ENCODE measurements around the gene CNPPD1.
A peak's percentile ranks its signal among the peaks of the same experiment; 100 is the strongest.

CNPPD1 gene

GRCh38 chr2:219176818-219177551 lies at the start of gene CNPPD1:
CNPPD1 (minus strand) TSS chr2:219176925; CDS start chr2:219176828, 97 bp downstream.
- DNase-seq (ENCODE audit: low spot score) = peak; percentile 86

- no peak for DNase-seq (ENCODE audit: low spot score)
Measured at GRCh38 chr2:219225350-219225749, 48.6 kb upstream of the CNPPD1 start.

GRCh38 chr2:219223831-219224610 lies 47.3 kb upstream of the CNPPD1 start:
- no peak for DNase-seq (ENCODE audit: low spot score)

- no peak for DNase-seq (ENCODE audit: low spot score)
Measured at GRCh38 chr2:219221957-219222518, 45.3 kb upstream of the CNPPD1 start.

- no peak for DNase-seq (ENCODE audit: low spot score)
Measured at GRCh38 chr2:219220652-219221402, 44.1 kb upstream of the CNPPD1 start.

- no peak for DNase-seq (ENCODE audit: low spot score)
Measured at GRCh38 chr2:219219784-219220532, 43.2 kb upstream of the CNPPD1 start.

- DNase-seq (ENCODE audit: low spot score) = peak; percentile 87
Measured at GRCh38 chr2:219218732-219219701, 42.3 kb upstream of the CNPPD1 start, which contains the start of gene ABCB6. ABCB6 (minus strand) TSS chr2:219218958; CDS start chr2:219218673, 285 bp downstream.

GRCh38 chr2:219218217-219218731 lies 41.5 kb upstream of the CNPPD1 start:
- no peak for DNase-seq (ENCODE audit: low spot score)

GRCh38 chr2:219216535-219216915 lies 39.8 kb upstream of the CNPPD1 start:
- no peak for DNase-seq (ENCODE audit: low spot score)

GRCh38 chr2:219215871-219216534 lies 39.3 kb upstream of the CNPPD1 start:
- DNase-seq (ENCODE audit: low spot score) = no peak

GRCh38 chr2:219214786-219215185 lies 38.1 kb upstream of the CNPPD1 start:
- no peak for DNase-seq (ENCODE audit: low spot score)

GRCh38 chr2:219214141-219214540 lies 37.4 kb upstream of the CNPPD1 start:
- DNase-seq (ENCODE audit: low spot score) = no peak

GRCh38 chr2:219213486-219214071 lies 36.9 kb upstream of the CNPPD1 start:
- no peak for DNase-seq (ENCODE audit: low spot score)

- DNase-seq (ENCODE audit: low spot score) = no peak
Measured at GRCh38 chr2:219213026-219213415, 36.3 kb upstream of the CNPPD1 start.

GRCh38 chr2:219210886-219211362 lies 34.2 kb upstream of the CNPPD1 start:
- DNase-seq (ENCODE audit: low spot score) = no peak

GRCh38 chr2:219210196-219210885 lies 33.6 kb upstream of the CNPPD1 start:
- no peak for DNase-seq (ENCODE audit: low spot score)

- DNase-seq (ENCODE audit: low spot score) = no peak
Measured at GRCh38 chr2:219209236-219210195, 32.8 kb upstream of the CNPPD1 start.
